SU-DHL-6 (cell line): ENCODE data around the gene TACR1.

ENCODE experiments used
- H2AFZ ChIP-seq: fragments of 200-600 bp; sonication (generic); 2 replicates; pipeline ENCODE4 v1.6.1; 2014; ENCODE audit warnings: low read depth, mild to moderate bottlenecking, moderate library complexity, mixed read lengths, antibody characterized with exemption, low read length; ENCODE audit not compliant: severe bottlenecking
- H3F3A ChIP-seq: fragments of 200-600 bp; shearing (Covaris generic); 2 replicates; pipeline ENCODE4 v1.6.0; 2016; ENCODE audit warnings: antibody characterized with exemption, mild to moderate bottlenecking; ENCODE audit not compliant: insufficient read depth
- H3K27ac ChIP-seq: fragments of 200-600 bp; sonication (generic); 2 replicates; pipeline ENCODE4 v1.5.1; 2016; ENCODE audit warnings: low read depth, mild to moderate bottlenecking, low read length, moderate library complexity, mixed read lengths
- H3K27me3 ChIP-seq: fragments of 200-600 bp; sonication (generic), shearing (Covaris generic); 2 replicates; pipeline ENCODE4 v1.6.0; 2014; ENCODE audit warnings: mild to moderate bottlenecking, low read length
- H3K36me3 ChIP-seq: fragments of 200-600 bp; sonication (generic); 2 replicates; pipeline ENCODE4 v1.6.1; 2014; ENCODE audit warnings: mild to moderate bottlenecking, low read length, mixed read lengths
- H3K4me2 ChIP-seq: fragments of 300-600, 200-600 bp; shearing (Covaris generic), sonication (generic); 2 replicates; pipeline ENCODE4 v1.6.0; 2014; ENCODE audit warnings: low read length, low read depth, mild to moderate bottlenecking; ENCODE audit not compliant: poor library complexity, severe bottlenecking
- H3K4me3 ChIP-seq: fragments of 200-600 bp; sonication (generic); 2 replicates; pipeline ENCODE4 v1.5.1; 2014; ENCODE audit warnings: antibody characterized with exemption, low read length, mild to moderate bottlenecking, mixed read lengths; ENCODE audit not compliant: insufficient read depth, poor library complexity, severe bottlenecking
- H3K79me2 ChIP-seq: fragments of 200-600 bp; sonication (generic); 2 replicates; pipeline ENCODE4 v1.6.1; 2014; ENCODE audit warnings: mild to moderate bottlenecking, low read length, moderate library complexity; ENCODE audit not compliant: insufficient read depth
- H3K9ac ChIP-seq: fragments of 200-600 bp; sonication (generic); 2 replicates; pipeline ENCODE4 v1.7.0; 2014; ENCODE audit warnings: mild to moderate bottlenecking, low read length
- H3K9me2 ChIP-seq: fragments of 200-600 bp; sonication (generic); replicated peaks from 2 replicates; pipeline ENCODE4 v1.6.1; 2014; ENCODE audit warnings: low read length; ENCODE audit not compliant: insufficient read depth
- H3K9me3 ChIP-seq: fragments of 200-600 bp; sonication (generic); 2 replicates; pipeline ENCODE4 v1.6.1; 2014; ENCODE audit warnings: low read length, mixed read lengths; ENCODE audit not compliant: insufficient read depth
- H4K20me1 ChIP-seq: fragments of 200-600 bp; sonication (generic); 2 replicates; pipeline ENCODE4 v1.6.1; 2014; ENCODE audit warnings: low read depth, mild to moderate bottlenecking, antibody characterized with exemption, low read length, moderate library complexity, mixed read lengths
- CTCF ChIP-seq: fragments of 200-600 bp; sonication (generic); IDR thresholded peaks from one replicate; pipeline ENCODE4 v1.5.1; 2017; ENCODE audit warnings: antibody characterized with exemption, mild to moderate bottlenecking, low read length, moderate library complexity; ENCODE audit not compliant: insufficient read depth, poor library complexity, severe bottlenecking
- EZH2phosphoT487 ChIP-seq: fragments of 200-600 bp; sonication (generic), shearing (Covaris generic); conservative IDR thresholded peaks from 2 replicates; pipeline ENCODE4 v1.6.1; 2018; ENCODE audit warnings: mild to moderate bottlenecking, antibody characterized with exemption, low read length, moderate library complexity, mixed read lengths

The TACR1 gene

GRCh38 chr2:75023666-75024455 is 175.5 kb downstream of the TACR1 start:
- Histone ChIP-seq H3K36me3 (no peaks in the 10 kb centered on the region), H3K9me2 (no peaks in the 10 kb centered on the region), H3K4me3 (no peak overlapping the region), H3K4me2 (no peak overlapping the region), H2AFZ (no peak overlapping the region), H4K20me1 (no peaks in the 10 kb centered on the region), H3K27ac (no peak overlapping the region), H3F3A (no peaks in the 10 kb centered on the region), H3K9ac (no peak overlapping the region), H3K9me3 (no peaks in the 10 kb centered on the region), H3K27me3 (no peaks in the 10 kb centered on the region), H3K79me2 (no peaks in the 10 kb centered on the region)
- TF ChIP-seq EZH2phosphoT487 = no peak
- no peak for TF ChIP-seq CTCF

GRCh38 chr2:75022516-75022915 is 176.8 kb downstream of the TACR1 start:
- no peaks in the 10 kb centered on the region for H3F3A ChIP-seq
- no peak overlapping the region for H2AFZ ChIP-seq
- no peak overlapping the region for H3K4me3 ChIP-seq
- TF ChIP-seq CTCF = no peak
- no peak for TF ChIP-seq EZH2phosphoT487
- no peaks in the 10 kb centered on the region for H3K9me3 ChIP-seq
- H3K9me2 ChIP-seq = no peaks in the 10 kb centered on the region
- H3K9ac ChIP-seq = no peak overlapping the region
- no peak overlapping the region for H3K27ac ChIP-seq
- no peaks in the 10 kb centered on the region for H4K20me1 ChIP-seq
- no peak overlapping the region for H3K4me2 ChIP-seq
- no peaks in the 10 kb centered on the region for H3K36me3 ChIP-seq
- no peaks in the 10 kb centered on the region for H3K27me3 ChIP-seq
- H3K79me2 ChIP-seq = no peaks in the 10 kb centered on the region

GRCh38 chr2:75021672-75022071 is 177.6 kb downstream of the TACR1 start:
- no peak overlapping the region for H3K4me2 ChIP-seq
- no peaks in the 10 kb centered on the region for H3F3A ChIP-seq
- no peak overlapping the region for H3K4me3 ChIP-seq
- H3K27me3 ChIP-seq = no peaks in the 10 kb centered on the region
- no peak overlapping the region for H2AFZ ChIP-seq
- no peaks in the 10 kb centered on the region for H3K36me3 ChIP-seq
- H3K9me2 ChIP-seq = no peaks in the 10 kb centered on the region
- H3K9ac ChIP-seq = no peak overlapping the region
- TF ChIP-seq EZH2phosphoT487 = no peak
- no peak for TF ChIP-seq CTCF
- H3K79me2 ChIP-seq = no peaks in the 10 kb centered on the region
- H3K27ac ChIP-seq = no peak overlapping the region
- no peaks in the 10 kb centered on the region for H4K20me1 ChIP-seq
- H3K9me3 ChIP-seq = no peaks in the 10 kb centered on the region
